ENCODE data around the gene ANKRD49.

ANKRD49 gene

GRCh38 chr11:94511932-94512781 lies 18.4 kb downstream of the ANKRD49 start, which contains the start of gene C11orf97:
Gene C11orf97, plus strand, starts transcription at chr11:94512461. Its CDS starts 68 bp downstream, at chr11:94512529.
- DNase-seq, result peak; percentile 19

- no peak for DNase-seq
These were observed 19.3 kb downstream of the ANKRD49 start for GRCh38 chr11:94513091-94513490.

- DNase-seq, result no peak
These were observed 21.6 kb downstream of the ANKRD49 start for GRCh38 chr11:94515398-94515797.

GRCh38 chr11:94516725-94517124 lies 22.9 kb downstream of the ANKRD49 start:
- no peak for DNase-seq

GRCh38 chr11:94518300-94518699 lies 24.5 kb downstream of the ANKRD49 start:
- no peak for DNase-seq

GRCh38 chr11:94519478-94520084 lies 25.8 kb downstream of the ANKRD49 start:
- DNase-seq, result no peak

- no peak for DNase-seq
These were observed 27.9 kb downstream of the ANKRD49 start for GRCh38 chr11:94521684-94522083.

- DNase-seq, result no peak
These were observed 30.6 kb downstream of the ANKRD49 start for GRCh38 chr11:94524341-94524740.

- no peak for DNase-seq
These were observed 32.0 kb downstream of the ANKRD49 start for GRCh38 chr11:94525546-94526324.

GRCh38 chr11:94526645-94527438 lies 33.1 kb downstream of the ANKRD49 start:
- DNase-seq, result no peak

- DNase-seq, result no peak
These were observed 34.8 kb downstream of the ANKRD49 start for GRCh38 chr11:94528551-94528950.

GRCh38 chr11:94532211-94532610 lies 38.4 kb downstream of the ANKRD49 start:
- no peak for DNase-seq

GRCh38 chr11:94533206-94533605 lies 39.4 kb downstream of the ANKRD49 start:
- DNase-seq, result no peak

- DNase-seq, result no peak
These were observed 40.2 kb downstream of the ANKRD49 start for GRCh38 chr11:94533696-94534630.

- DNase-seq, result no peak
These were observed 42.6 kb downstream of the ANKRD49 start for GRCh38 chr11:94536386-94536785.

- no peak for DNase-seq
These were observed 43.3 kb downstream of the ANKRD49 start for GRCh38 chr11:94537031-94537600.

- no peak for DNase-seq
These were observed 45.6 kb downstream of the ANKRD49 start for GRCh38 chr11:94539420-94539819.

GRCh38 chr11:94543695-94544645 lies 50.2 kb downstream of the ANKRD49 start, which contains the start of gene FUT4:
Gene FUT4, plus strand, starts transcription at chr11:94543921. Its CDS starts 213 bp downstream, at chr11:94544134.
- peak; percentile 43 for DNase-seq

GRCh38 chr11:94544646-94545263 lies 51.0 kb downstream of the ANKRD49 start:
- DNase-seq, result no peak
